ENCODE results near the gene IRS2.

DNA sequence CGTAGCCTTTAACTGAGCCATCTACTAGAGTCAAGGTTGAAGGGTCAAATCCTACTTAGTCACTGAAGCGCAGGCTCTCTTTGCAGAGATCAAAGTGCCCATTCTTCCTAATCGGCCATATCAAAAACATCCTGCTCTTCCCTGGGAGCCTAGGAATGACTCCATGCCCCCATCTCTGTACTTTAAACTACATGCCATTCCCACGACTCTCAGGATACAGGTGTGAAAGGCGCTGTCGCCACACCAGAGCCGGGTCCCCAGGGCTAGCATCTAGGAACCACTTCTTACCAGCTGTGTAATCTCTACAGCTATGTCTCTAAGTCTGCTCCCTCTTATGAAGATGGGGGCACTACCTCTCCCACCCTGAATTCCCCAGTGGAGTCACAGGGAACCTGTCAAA is 22.3 kb downstream of the IRS2 start:
- TF ChIP-seq GATA3 (IDR thresholded peaks at IDR 0.05; ENCODE audit: low read depth, low read length) (no peak), GATA2 (IDR thresholded peaks at IDR 0.05; ENCODE audit: low read depth, low read length) (no peak)
